ENCODE data around the gene PGC.
"Not testable (repeated sequence)": the region's sequence is repeated elsewhere in the genome, so short reads cannot be mapped to it uniquely, and the experiment has no call there.

PGC gene

DNA sequence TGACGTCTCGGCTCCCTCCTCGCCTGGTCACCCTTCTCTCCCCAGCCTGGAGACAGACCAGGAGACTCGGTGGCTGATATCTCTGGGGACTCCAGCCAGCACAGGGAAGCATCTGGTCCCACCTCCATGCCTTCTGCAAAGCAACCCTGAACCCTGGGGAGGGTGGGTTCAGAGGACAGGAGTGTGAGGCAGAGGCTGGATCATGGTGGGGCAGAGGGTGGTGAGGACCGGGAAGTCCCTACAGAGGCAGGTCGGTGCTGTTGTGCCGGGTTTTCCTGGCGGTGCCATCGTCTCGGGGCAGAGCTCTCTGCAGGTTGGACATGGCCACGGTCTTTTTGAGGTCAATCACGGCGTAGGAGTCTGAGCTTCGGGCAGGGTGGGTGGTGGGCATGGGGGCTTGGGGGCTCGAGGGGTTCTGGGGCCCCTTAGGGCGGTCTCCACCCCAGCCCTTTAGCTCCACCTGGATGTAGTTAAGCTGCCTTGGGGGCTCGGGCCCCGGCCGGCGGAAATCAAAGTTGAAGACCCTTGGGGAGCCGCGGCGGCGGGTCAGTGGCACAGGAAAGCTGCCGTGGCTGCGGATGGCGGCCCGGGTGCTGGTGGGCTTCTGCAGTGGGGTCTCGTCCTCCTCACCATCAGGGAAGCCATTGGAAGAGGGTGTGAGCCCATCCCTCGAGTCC is 23.3 kb upstream of the PGC start:
- Histone ChIP-seq H3K4me3 (ENCODE audit: low read depth, low read length) (no peak overlapping the region), H3K9me3 (ENCODE audit: control insufficient read depth, insufficient read depth, low read length) (no peaks in the 10 kb centered on the region), H3K4me1 (ENCODE audit: control insufficient read depth, insufficient read depth, low read length) (peaks cover 3% of the 10 kb centered on the region), H3K9ac (ENCODE audit: low read depth, low read length) (no peak overlapping the region), H3K27me3 (ENCODE audit: control insufficient read depth, insufficient read depth, low read length) (no peaks in the 10 kb centered on the region), H3K36me3 (ENCODE audit: control insufficient read depth, insufficient read depth, low read length) (peaks cover 17% of the 10 kb centered on the region)

DNA sequence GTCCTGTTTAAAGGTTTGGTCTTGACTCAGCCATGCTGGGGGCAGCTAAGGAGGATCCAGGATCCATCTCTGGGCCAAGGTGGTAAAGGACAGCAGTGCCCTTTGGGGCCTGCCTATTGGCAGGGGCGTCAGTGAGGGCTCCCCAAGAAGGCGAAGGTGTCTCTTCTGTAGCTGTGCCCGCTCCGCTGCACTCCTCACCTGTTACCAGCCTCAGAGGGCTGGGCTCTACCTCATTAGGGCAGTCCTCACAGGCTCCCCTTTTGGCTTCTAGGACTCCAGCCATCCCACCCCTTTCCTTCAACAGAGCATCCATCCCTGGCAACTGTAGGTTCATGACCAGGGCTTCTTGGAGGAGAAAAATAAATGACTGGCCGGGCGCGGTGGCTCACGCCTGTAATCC is 22.2 kb upstream of the PGC start:
- peaks cover 3% of the 10 kb centered on the region for H3K4me1 ChIP-seq (ENCODE audit: control insufficient read depth, insufficient read depth, low read length)
- peaks cover 9% of the 10 kb centered on the region for H3K36me3 ChIP-seq (ENCODE audit: control insufficient read depth, insufficient read depth, low read length)
- H3K27me3 ChIP-seq (ENCODE audit: control insufficient read depth, insufficient read depth, low read length), result no peaks in the 10 kb centered on the region
- no peaks in the 10 kb centered on the region for H3K9me3 ChIP-seq (ENCODE audit: control insufficient read depth, insufficient read depth, low read length)
- no peak overlapping the region for H3K4me3 ChIP-seq (ENCODE audit: low read depth, low read length)
- H3K9ac ChIP-seq (ENCODE audit: low read depth, low read length), result no peak overlapping the region

DNA sequence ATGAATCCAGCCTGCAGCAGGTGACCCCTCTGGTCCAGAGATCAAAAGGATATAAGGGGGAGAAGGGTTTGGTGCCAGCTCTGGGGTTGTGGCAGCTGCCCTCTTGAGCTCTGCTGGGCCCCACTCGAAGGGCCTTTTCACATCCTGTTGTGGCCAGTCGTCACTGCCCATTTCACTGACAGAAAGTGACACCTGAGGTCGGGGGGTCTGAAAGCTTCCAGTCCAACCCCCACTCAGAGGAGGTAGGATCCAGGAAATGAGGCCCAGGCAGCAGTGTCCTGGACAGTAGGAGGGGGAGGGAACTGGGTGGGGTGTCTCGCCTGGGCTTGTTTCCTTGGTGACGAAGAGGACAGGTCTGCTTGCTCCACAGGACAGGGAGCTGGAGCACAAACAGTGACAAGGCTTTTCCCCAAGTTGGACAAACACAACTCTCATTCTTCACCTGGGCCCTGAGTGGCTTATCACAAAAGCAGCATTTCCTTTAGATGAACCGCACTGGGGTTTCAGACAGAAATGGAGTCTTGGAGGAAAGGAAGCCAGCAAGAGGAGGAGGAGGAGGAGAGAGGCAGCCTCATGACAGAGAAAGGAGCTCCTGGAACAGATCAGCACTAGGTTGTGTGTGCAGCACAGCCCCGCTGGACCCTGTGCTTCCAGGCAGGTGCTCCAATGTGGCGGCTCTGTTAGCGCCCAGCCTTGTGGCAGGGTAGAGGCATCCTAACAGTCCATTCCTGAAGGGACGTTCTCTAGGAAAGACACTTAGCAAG is 21.5 kb upstream of the PGC start:
- no peak overlapping the region for H3K9ac ChIP-seq (ENCODE audit: low read depth, low read length)
- no peaks in the 10 kb centered on the region for H3K9me3 ChIP-seq (ENCODE audit: control insufficient read depth, insufficient read depth, low read length)
- H3K36me3 ChIP-seq (ENCODE audit: control insufficient read depth, insufficient read depth, low read length), result peaks cover 9% of the 10 kb centered on the region
- H3K4me3 ChIP-seq (ENCODE audit: low read depth, low read length), result no peak overlapping the region
- H3K4me1 ChIP-seq (ENCODE audit: control insufficient read depth, insufficient read depth, low read length), result peaks cover 3% of the 10 kb centered on the region
- H3K27me3 ChIP-seq (ENCODE audit: control insufficient read depth, insufficient read depth, low read length), result no peaks in the 10 kb centered on the region

DNA sequence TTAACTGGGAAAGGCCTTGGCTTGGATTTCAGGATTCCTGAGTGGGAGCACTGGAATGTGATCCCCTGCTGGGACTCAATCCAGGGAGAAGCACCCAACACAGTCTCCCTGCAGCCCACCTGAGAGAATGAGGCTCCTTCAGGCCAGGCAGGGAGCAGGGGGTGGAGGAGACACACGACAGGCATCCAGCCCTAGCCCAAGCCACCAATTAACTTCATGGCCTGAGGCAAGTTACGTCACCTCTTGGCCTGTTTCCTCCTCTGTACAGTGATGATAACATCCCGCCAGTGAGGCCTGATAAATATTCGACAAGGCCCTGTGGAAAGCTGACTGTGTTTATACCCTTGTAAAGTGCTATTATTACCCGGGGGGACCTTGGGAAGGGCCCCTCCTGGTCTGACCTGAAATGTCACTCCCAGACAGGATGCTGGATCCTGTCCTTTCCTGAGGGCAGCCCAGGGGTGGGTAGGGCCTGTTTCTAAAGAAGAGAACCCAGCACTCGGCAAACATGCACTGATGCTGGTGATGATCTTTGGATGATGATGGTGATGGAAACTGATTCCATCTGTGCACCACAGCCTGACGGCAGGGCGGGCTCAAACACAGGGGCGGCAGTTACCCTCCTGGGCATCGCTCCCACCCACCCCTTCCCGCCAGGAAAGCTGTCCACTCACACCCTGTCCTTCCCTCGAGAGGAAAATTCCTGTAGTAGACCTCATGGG is 20.1 kb upstream of the PGC start:
- Histone ChIP-seq H3K4me1 (ENCODE audit: control insufficient read depth, insufficient read depth, low read length) (peaks cover 3% of the 10 kb centered on the region), H3K36me3 (ENCODE audit: control insufficient read depth, insufficient read depth, low read length) (peaks cover 9% of the 10 kb centered on the region), H3K27me3 (ENCODE audit: control insufficient read depth, insufficient read depth, low read length) (no peaks in the 10 kb centered on the region), H3K4me3 (ENCODE audit: low read depth, low read length) (no peak overlapping the region), H3K9ac (ENCODE audit: low read depth, low read length) (no peak overlapping the region), H3K9me3 (ENCODE audit: control insufficient read depth, insufficient read depth, low read length) (no peaks in the 10 kb centered on the region)

DNA sequence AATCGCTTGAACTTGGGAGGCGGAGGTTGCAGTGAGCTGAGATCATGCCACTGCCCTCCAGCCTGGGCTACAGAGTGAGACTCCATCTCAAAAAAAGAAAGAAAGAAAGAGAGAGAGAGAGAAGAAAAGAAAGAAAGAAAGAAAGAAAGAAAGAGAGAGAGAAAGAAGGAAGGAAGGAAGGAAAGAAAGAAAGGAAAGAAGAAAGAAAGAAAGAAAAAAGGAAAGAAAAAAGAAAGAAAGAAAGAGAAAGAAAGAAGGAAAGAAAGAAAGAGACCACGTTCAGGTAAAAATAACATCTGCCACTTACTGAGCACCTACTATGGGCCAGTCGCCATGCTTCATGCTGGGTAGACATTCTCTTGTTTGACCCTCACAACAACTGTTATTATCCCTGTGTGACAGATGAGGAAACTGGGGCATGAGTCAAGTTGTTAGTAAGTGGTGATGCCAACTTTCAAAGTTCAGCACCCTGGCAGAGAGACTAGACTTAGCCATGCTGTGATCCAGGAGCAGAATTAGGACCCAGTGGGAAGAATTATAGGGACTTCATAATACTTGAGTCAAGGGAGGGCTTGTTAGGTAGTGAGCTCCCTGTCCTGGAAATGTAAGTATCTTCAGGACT is 19.0 kb upstream of the PGC start:
- not testable (repeated sequence) for H3K27me3 ChIP-seq (ENCODE audit: control insufficient read depth, insufficient read depth, low read length); H3K9me3 ChIP-seq (ENCODE audit: control insufficient read depth, insufficient read depth, low read length); H3K9ac ChIP-seq (ENCODE audit: low read depth, low read length); H3K36me3 ChIP-seq (ENCODE audit: control insufficient read depth, insufficient read depth, low read length); H3K4me3 ChIP-seq (ENCODE audit: low read depth, low read length); H3K4me1 ChIP-seq (ENCODE audit: control insufficient read depth, insufficient read depth, low read length)

DNA sequence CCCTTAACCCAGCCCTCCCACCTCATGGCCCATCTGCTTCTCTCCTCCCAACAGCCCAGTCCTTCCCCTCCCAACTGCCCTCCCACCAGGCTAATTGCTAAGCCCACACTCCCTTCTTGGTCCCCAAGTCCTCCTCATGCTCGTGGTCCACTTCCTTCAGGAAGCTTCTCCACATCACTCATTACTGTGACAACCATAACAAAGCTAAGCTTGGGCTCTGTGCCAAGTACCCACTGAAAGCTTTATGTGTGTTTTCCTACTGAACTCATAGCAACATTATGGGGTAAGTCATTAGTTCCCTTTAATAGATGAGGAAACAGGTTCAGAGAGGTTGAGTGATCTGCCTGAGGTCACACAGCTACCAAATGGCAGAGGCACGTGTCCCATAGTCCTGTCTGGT is 16.3 kb upstream of the PGC start:
- no peaks in the 10 kb centered on the region for H3K36me3 ChIP-seq (ENCODE audit: control insufficient read depth, insufficient read depth, low read length)
- H3K9ac ChIP-seq (ENCODE audit: low read depth, low read length), result no peak overlapping the region
- H3K4me1 ChIP-seq (ENCODE audit: control insufficient read depth, insufficient read depth, low read length), result no peaks in the 10 kb centered on the region

DNA sequence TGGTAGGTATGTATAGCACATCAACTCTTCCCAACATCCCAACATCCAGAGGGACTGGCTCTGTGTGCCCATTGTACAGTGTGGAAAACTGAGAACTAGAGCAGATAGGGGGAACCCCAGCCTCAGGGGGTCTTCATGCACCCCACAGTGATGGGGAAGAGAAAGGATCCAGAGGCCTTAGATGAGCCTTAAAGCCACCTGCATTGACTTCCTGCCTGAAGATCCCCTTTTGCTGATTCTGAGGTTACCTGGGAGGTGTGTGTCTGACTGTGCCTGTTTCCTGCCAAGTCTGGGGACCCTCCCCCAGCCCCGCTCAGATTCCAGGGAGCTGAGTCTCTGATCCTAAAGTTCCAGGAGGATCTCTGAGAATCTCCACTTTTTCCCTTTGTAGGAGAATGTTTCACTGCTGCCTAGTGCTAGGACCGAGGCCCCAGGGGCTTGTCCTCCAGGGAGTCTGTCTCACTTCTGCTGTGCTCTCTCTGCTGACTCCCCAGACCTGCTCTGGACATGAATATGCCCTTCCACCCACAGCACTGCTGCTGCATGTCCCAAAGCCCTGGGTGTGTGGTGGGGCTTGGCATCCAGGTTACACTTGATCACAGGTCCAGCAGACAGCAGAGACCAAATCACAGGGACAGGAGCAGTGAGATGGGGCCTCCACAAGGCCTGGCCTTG is 12.8 kb upstream of the PGC start:
- peaks cover 3% of the 10 kb centered on the region for H3K4me1 ChIP-seq (ENCODE audit: control insufficient read depth, insufficient read depth, low read length)
- no peak overlapping the region for H3K4me3 ChIP-seq (ENCODE audit: low read depth, low read length)
- H3K27me3 ChIP-seq (ENCODE audit: control insufficient read depth, insufficient read depth, low read length), result no peaks in the 10 kb centered on the region
- no peaks in the 10 kb centered on the region for H3K36me3 ChIP-seq (ENCODE audit: control insufficient read depth, insufficient read depth, low read length)
- no peak overlapping the region for H3K9ac ChIP-seq (ENCODE audit: low read depth, low read length)
- no peaks in the 10 kb centered on the region for H3K9me3 ChIP-seq (ENCODE audit: control insufficient read depth, insufficient read depth, low read length)

More for the DNA sequence above, 16.3 kb upstream of the PGC start:
- H3K4me3 ChIP-seq (ENCODE audit: low read depth, low read length), result no peak overlapping the region
- H3K9me3 ChIP-seq (ENCODE audit: control insufficient read depth, insufficient read depth, low read length), result no peaks in the 10 kb centered on the region
- H3K27me3 ChIP-seq (ENCODE audit: control insufficient read depth, insufficient read depth, low read length), result no peaks in the 10 kb centered on the region

DNA sequence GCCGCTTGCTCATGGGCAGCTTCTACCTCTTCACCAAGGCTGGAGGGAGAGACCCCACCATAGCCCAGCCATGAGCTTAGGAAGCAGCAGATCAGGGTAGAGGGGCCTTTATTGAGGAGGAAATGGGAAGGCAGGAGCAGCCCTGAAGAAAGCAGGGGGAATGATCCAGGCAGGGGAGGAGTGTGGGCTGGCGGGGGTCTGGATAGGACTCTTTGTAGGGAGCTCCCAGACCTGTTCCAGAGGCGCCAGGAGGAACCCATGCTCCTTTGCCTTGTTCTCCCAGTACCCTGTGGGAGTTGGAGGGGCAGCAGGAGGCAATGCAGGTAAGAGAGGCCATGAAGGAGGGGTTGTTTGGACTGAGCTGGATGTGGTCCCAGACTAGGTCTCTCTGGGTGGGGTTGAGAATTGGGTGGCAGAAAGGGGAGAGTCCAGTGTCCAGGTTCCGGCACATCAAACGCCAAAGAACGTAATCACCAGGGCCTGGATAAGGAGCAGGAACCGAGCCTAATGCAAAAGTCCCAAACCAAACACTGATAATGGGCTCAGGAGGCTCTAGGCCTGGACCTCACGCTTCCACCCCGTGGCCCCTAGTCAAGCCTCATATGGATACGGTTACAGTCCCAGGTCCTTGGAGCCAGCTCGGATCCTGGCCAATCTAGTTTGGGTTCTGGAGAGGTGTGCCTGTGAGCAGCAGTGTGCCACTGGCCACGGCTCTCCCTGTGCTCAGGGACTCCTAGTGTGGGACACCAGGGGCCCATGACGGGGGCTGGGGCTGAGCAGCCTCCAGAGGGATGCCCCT is 12.1 kb upstream of the PGC start:
- Histone ChIP-seq H3K9ac (ENCODE audit: low read depth, low read length) (no peak overlapping the region), H3K27me3 (ENCODE audit: control insufficient read depth, insufficient read depth, low read length) (no peaks in the 10 kb centered on the region), H3K36me3 (ENCODE audit: control insufficient read depth, insufficient read depth, low read length) (no peaks in the 10 kb centered on the region), H3K4me3 (ENCODE audit: low read depth, low read length) (no peak overlapping the region), H3K4me1 (ENCODE audit: control insufficient read depth, insufficient read depth, low read length) (peaks cover 3% of the 10 kb centered on the region), H3K9me3 (ENCODE audit: control insufficient read depth, insufficient read depth, low read length) (no peaks in the 10 kb centered on the region)

DNA sequence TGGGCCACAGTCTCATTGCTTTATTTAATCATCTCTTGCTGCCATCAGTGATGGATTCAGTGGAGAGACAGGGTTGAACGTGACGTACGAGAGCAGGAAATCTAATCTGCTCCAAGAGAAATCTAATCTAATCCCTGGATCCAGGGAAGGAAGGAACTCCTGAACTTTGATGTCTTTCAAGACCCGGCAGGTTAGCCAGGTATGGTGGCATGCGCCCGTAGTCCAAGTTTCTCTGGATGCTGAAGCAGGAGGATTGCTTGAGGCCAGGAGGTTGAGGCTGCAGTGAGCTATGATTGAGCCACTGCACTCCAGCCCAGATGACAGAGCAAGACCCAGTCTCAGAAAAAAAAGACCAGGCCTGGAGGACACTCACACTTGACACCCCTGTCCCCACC is 11.4 kb upstream of the PGC start:
- Histone ChIP-seq H3K9ac (ENCODE audit: low read depth, low read length) (no peak overlapping the region), H3K4me1 (ENCODE audit: control insufficient read depth, insufficient read depth, low read length) (peaks cover 3% of the 10 kb centered on the region), H3K27me3 (ENCODE audit: control insufficient read depth, insufficient read depth, low read length) (no peaks in the 10 kb centered on the region), H3K9me3 (ENCODE audit: control insufficient read depth, insufficient read depth, low read length) (no peaks in the 10 kb centered on the region), H3K4me3 (ENCODE audit: low read depth, low read length) (no peak overlapping the region), H3K36me3 (ENCODE audit: control insufficient read depth, insufficient read depth, low read length) (no peaks in the 10 kb centered on the region)

DNA sequence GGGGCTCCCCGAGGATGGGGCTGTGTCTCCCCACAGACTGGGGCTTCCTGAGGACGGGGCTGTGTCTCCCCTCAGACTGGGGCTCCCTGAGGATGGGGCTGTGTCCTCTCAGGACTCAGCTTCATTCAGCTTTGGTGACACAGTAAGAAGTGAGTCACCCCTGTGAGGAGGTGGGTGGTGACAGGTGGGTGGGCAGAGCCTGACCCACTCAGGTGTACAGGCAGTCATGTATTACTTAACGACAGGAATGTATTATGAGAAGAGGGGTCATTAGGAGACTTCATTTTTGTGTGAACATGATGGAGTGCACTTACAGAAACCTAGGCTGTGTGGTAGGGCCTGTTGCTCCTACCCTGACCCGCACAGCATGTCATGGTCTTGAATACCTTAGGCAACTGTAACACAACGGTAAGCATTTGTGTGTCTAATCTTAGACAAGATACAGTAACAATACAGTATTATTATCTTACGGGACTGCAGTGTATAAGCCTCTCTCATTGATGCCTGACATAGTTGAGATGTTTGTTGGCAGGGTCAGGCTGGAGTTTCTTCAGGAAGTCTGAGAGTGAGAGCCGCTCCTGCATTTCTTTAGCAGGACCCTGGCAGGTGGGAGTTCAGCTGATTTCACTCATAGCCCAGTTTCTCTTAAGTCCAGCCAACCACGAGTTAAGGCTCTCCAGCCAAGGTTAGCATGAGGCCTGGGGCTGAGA is 10.9 kb upstream of the PGC start:
- no peaks in the 10 kb centered on the region for H3K27me3 ChIP-seq (ENCODE audit: control insufficient read depth, insufficient read depth, low read length)
- no peaks in the 10 kb centered on the region for H3K9me3 ChIP-seq (ENCODE audit: control insufficient read depth, insufficient read depth, low read length)
- no peak overlapping the region for H3K9ac ChIP-seq (ENCODE audit: low read depth, low read length)
- H3K4me3 ChIP-seq (ENCODE audit: low read depth, low read length), result no peak overlapping the region
- no peaks in the 10 kb centered on the region for H3K36me3 ChIP-seq (ENCODE audit: control insufficient read depth, insufficient read depth, low read length)
- H3K4me1 ChIP-seq (ENCODE audit: control insufficient read depth, insufficient read depth, low read length), result peaks cover 3% of the 10 kb centered on the region
